GM12801 (cell line): ENCODE results near the gene TALDO1.

ENCODE experiments used
- CTCF ChIP-seq: IDR thresholded peaks from one replicate; pipeline ENCODE4 v1.5.1; 2011; ENCODE audit warnings: control low read depth; ENCODE audit not compliant: insufficient read length; ENCODE audit errors: extremely low read depth

Gene TALDO1

GRCh38 chr11:724778-725386 is 22.4 kb upstream of the TALDO1 start:
- no peak for TF ChIP-seq CTCF

GRCh38 chr11:725624-726202 is 21.6 kb upstream of the TALDO1 start:
- no peak for TF ChIP-seq CTCF

GRCh38 chr11:726278-727220 is 20.7 kb upstream of the TALDO1 start:
- no peak for TF ChIP-seq CTCF

GRCh38 chr11:727281-727701 is 20.0 kb upstream of the TALDO1 start:
- TF ChIP-seq CTCF = no peak

GRCh38 chr11:727859-728748 is 19.2 kb upstream of the TALDO1 start:
- TF ChIP-seq CTCF = no peak

- no peak for TF ChIP-seq CTCF
These were observed 18.3 kb upstream of the TALDO1 start for GRCh38 chr11:728901-729491.
